K562 (cell line): ENCODE measurements around the gene ACOT7. TPM values are rescaled to one million over a fixed set of nuclear protein-coding genes. Genes with fewer than 3 reads are reported as not detected.

Experiments used
- ARID2 ChIP-seq: fragments of 450-650 bp; IDR thresholded peaks from 2 replicates; pipeline ENCODE4 v1.6.1; 2017; ENCODE audit warnings: antibody characterized with exemption, mild to moderate bottlenecking
- BRD9 ChIP-seq: fragments of 450-650 bp; IDR thresholded peaks from 2 replicates; pipeline ENCODE4 v1.6.1; 2018; ENCODE audit warnings: low read depth; ENCODE audit not compliant: partially characterized antibody
- CBX5 ChIP-seq: IDR thresholded peaks from 2 replicates; pipeline ENCODE4 v1.6.1; 2014; ENCODE audit warnings: low read depth, borderline replicate concordance
- CHCHD3 ChIP-seq: fragments of 250-450 bp; sonication (Bioruptor Pico); IDR thresholded peaks from 2 replicates; pipeline ENCODE4 v2.1.2; 2022; ENCODE audit warnings: mild to moderate bottlenecking
- CREB1 ChIP-seq, 2 experiments: sonication (generic) in 1 of 2; formaldehyde crosslinking in 1 of 2; IDR thresholded peaks; 2 replicates each; pipeline versions ENCODE4 v1.6.1 to v1.8.0; 2012 to 2022; ENCODE audit warnings: inconsistent platforms in 1 of 2, mild to moderate bottlenecking in 1 of 2, missing genetic modification reagents in 1 of 2, moderate library complexity in 1 of 2
- FOXK1 ChIP-seq: sonication (generic); formaldehyde crosslinking; IDR thresholded peaks from 2 replicates; pipeline ENCODE4 v1.8.0; 2022; ENCODE audit warnings: missing genetic modification reagents, mild to moderate bottlenecking, borderline replicate concordance
- GATAD2A ChIP-seq: fragments of 450-650 bp; IDR thresholded peaks from 2 replicates; pipeline ENCODE4 v1.6.1; 2017
- HDAC1 ChIP-seq, 2 experiments: fragments of 450-650 bp; IDR thresholded peaks; 2 replicates each; pipeline ENCODE4 v1.6.1; 2016 to 2017; ENCODE audit warnings: inconsistent platforms in 1 of 2, mild to moderate bottlenecking in 1 of 2, moderate library complexity in 1 of 2
- HOXB6 ChIP-seq: fragments of 250-450 bp; sonication (Bioruptor Pico); IDR thresholded peaks from 2 replicates; pipeline ENCODE4 v1.5.1; 2022; ENCODE audit warnings: mild to moderate bottlenecking, borderline replicate concordance
- JUN ChIP-seq, 2 experiments: sonication (generic) in 1 of 2; formaldehyde crosslinking in 1 of 2; IDR thresholded peaks; 2 replicates each; pipeline versions ENCODE4 v1.6.1 to v1.8.0; 2012 to 2022; ENCODE audit warnings: borderline replicate concordance in 2 of 2, mild to moderate bottlenecking in 2 of 2, improper control_type of control experiment in 1 of 2, low read depth in 1 of 2, low read length in 1 of 2, missing genetic modification reagents in 1 of 2
- MAFG ChIP-seq: fragments of 450-650 bp; conservative IDR thresholded peaks from 2 replicates; pipeline ENCODE4 v1.6.1; 2016; ENCODE audit warnings: missing genetic modification characterization, missing compliant biosample characterization
- MCM7 ChIP-seq, 2 experiments: fragments of 450-650 bp; IDR thresholded peaks; 2 replicates each; pipeline ENCODE4 v1.6.1; 2016 to 2018
- MTA3 ChIP-seq: fragments of 450-650 bp; formaldehyde crosslinking; IDR thresholded peaks from 2 replicates; pipeline ENCODE4 v1.6.1; 2017; ENCODE audit warnings: mild to moderate bottlenecking, borderline replicate concordance
- PCBP1 ChIP-seq: fragments of 200-400 bp; formaldehyde crosslinking; IDR thresholded peaks from 2 replicates; pipeline ENCODE4 v1.6.1; 2018; ENCODE audit warnings: mild to moderate bottlenecking, low read depth, low read length; ENCODE audit not compliant: poor library complexity, severe bottlenecking
- PTTG1 ChIP-seq: fragments of 450-650 bp; IDR thresholded peaks from 2 replicates; pipeline ENCODE4 v1.6.1; 2016; ENCODE audit warnings: low read depth, mild to moderate bottlenecking, missing genetic modification characterization, missing compliant biosample characterization
- RAD51 ChIP-seq: fragments of 450-650 bp; IDR thresholded peaks from 2 replicates; pipeline ENCODE4 v1.7.1; 2016; ENCODE audit warnings: low read depth, mild to moderate bottlenecking, borderline replicate concordance
- RBM14 ChIP-seq: fragments of 200-400 bp; formaldehyde crosslinking; IDR thresholded peaks from 2 replicates; pipeline ENCODE4 v1.6.1; 2018; ENCODE audit warnings: low read depth, mild to moderate bottlenecking, low read length, moderate library complexity, borderline replicate concordance; ENCODE audit not compliant: insufficient read depth
- RHOXF2B ChIP-seq: fragments of 250-450 bp; sonication (Bioruptor Pico); conservative IDR thresholded peaks from 2 replicates; pipeline ENCODE4 v1.5.1; 2021
- TRIM28 ChIP-seq: fragments of 450-650 bp; IDR thresholded peaks from 2 replicates; pipeline ENCODE4 v1.6.1; 2017
- XRCC4 ChIP-seq: IDR thresholded peaks from one replicate; pipeline ENCODE4 v1.6.1; 2011; ENCODE audit not compliant: insufficient read depth, insufficient read length; ENCODE audit errors: extremely low read depth
- ZNF561 ChIP-seq: fragments of 450-650 bp; formaldehyde crosslinking; conservative IDR thresholded peaks from 2 replicates; pipeline ENCODE4 v1.4.0; 2020; ENCODE audit warnings: mild to moderate bottlenecking, moderate library complexity
- polyA plus RNA-seq, 8 experiments: library from polyadenylated mRNA; depleted of rRNA in 4 of 8; stranded (reverse) in 5 of 8; unstranded in 3 of 8; fragments of >200 nt; fragmentation: Nextera tagmentation in 2 of 8; fragmentation: Illumina TruSeq in 1 of 8; extraction: Ambion mirVana in 2 of 8; extraction: Trizol in 1 of 8; gene quantifications; 2 replicates each; pipeline versions ENCODE4 v1.2.1 to v1.2.3, GENCODE V29; 2011 to 2014; ENCODE audit warnings: inconsistent platforms in 1 of 8, missing spikeins in 1 of 8
- total RNA-seq, 7 experiments: library from RNA; depleted of rRNA in 6 of 7; stranded (reverse); fragments of >200 nt in 6 of 7; fragmentation: Illumina TruSeq in 2 of 7; extraction: Trizol in 2 of 7; gene quantifications; 2 replicates each; pipeline versions ENCODE4 v1.2.1 to v1.2.3, GENCODE V29; 2011 to 2021; ENCODE audit warnings: low replicate concordance in 1 of 7
- TF ChIP-seq, protein P1 (sequence below), 2 experiments: fragments of 250-450 bp in 1 of 2; fragments of 450-650 bp in 1 of 2; sonication (Bioruptor Pico) in 1 of 2; IDR thresholded peaks; 2 replicates each; pipeline versions ENCODE4 v1.6.1 to v1.8.0; 2016 to 2021; ENCODE audit warnings: mild to moderate bottlenecking in 2 of 2, moderate library complexity in 2 of 2, missing compliant biosample characterization in 1 of 2, missing genetic modification characterization in 1 of 2
- TF ChIP-seq, protein P2 (sequence below): fragments of 450-650 bp; formaldehyde crosslinking; IDR thresholded peaks from 2 replicates; pipeline ENCODE4 v1.4.0; 2020; ENCODE audit warnings: mild to moderate bottlenecking, moderate library complexity
- TF ChIP-seq, protein P3 (sequence below): IDR thresholded peaks from 2 replicates; pipeline ENCODE4 v1.6.1; 2011; ENCODE audit not compliant: insufficient read length; ENCODE audit errors: extremely low read depth
- TF ChIP-seq, protein P4 (sequence below): sonication (generic); formaldehyde crosslinking; IDR thresholded peaks from 2 replicates; pipeline ENCODE4 v1.8.1; 2023; ENCODE audit warnings: mild to moderate bottlenecking, missing genetic modification reagents

ACOT7 gene
- total and polyA plus RNA-seq, 9 of the 15 experiments (the other 6 are each of a cell fraction or from before 2014, with no cell fraction given), result 7.0 to 92.6 (median 37.2) TPM

DNA sequence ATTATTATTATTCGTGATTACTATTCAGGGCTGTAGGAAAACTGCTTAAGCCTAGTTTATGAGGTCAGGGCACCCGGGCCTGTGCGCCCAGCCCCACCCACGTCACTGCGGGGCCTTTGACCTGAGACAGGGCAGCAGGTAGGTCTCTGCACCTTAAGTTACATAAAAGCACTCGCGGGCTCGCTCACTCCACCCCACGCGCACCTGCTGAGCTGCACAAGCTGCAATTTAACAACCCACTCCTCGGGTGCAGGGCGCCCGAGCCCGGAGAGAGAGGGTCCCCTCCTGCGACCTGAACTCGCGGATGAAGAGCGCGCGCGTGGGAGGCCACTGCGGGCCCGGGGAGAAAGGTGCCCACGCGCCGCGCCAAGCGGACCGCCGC lies 158.3 kb downstream of the ACOT7 start (continued):
- TF ChIP-seq, protein P1, sequence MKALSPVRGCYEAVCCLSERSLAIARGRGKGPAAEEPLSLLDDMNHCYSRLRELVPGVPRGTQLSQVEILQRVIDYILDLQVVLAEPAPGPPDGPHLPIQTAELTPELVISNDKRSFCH (CRISPR knock-in tag; IDR thresholded peaks at IDR 0.05), result no peak
- TF ChIP-seq, protein P1 (tag; IDR thresholded peaks at IDR 0.05), result no peak
- TF ChIP-seq MTA3 (no peak; the same call in 1 of the 2 replicates), HDAC1 (IDR thresholded peaks at IDR 0.05) (no peak), BRD9 (no peak), RHOXF2B (CRISPR knock-in tag) (no peak), CREB1 (IDR thresholded peaks at IDR 0.05) (no peak), CREB1 (CRISPR knock-in tag; IDR thresholded peaks at IDR 0.05) (peak; percentile 52; the same call in 1 of the 2 replicates), ARID2 (no peak), MCM7 (IDR thresholded peaks at IDR 0.05) (no peak), PCBP1 (no peak), XRCC4 (no peak), JUN (IDR thresholded peaks at IDR 0.05; ENCODE audit: borderline replicate concordance, low read depth, low read length) (no peak), JUN (CRISPR knock-in tag; IDR thresholded peaks at IDR 0.05; ENCODE audit: borderline replicate concordance) (peak; percentile 5; the same call in 1 of the 2 replicates), GATAD2A (no peak), PTTG1 (tag) (no peak), HOXB6 (CRISPR knock-in tag) (no peak), RAD51 (no peak), MAFG (tag) (no peak), TRIM28 (no peak), RBM14 (no peak), CHCHD3 (no peak), CBX5 (no peak), FOXK1 (CRISPR knock-in tag) (no peak), ZNF561 (CRISPR knock-in tag) (no peak)
- TF ChIP-seq, protein P2, sequence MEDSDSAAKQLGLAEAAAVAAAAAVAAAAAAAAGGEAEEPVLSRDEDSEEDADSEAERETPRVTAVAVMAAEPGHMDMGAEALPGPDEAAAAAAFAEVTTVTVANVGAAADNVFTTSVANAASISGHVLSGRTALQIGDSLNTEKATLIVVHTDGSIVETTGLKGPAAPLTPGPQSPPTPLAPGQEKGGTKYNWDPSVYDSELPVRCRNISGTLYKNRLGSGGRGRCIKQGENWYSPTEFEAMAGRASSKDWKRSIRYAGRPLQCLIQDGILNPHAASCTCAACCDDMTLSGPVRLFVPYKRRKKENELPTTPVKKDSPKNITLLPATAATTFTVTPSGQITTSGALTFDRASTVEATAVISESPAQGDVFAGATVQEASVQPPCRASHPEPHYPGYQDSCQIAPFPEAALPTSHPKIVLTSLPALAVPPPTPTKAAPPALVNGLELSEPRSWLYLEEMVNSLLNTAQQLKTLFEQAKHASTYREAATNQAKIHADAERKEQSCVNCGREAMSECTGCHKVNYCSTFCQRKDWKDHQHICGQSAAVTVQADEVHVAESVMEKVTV, result no peak
- TF ChIP-seq, protein P3, sequence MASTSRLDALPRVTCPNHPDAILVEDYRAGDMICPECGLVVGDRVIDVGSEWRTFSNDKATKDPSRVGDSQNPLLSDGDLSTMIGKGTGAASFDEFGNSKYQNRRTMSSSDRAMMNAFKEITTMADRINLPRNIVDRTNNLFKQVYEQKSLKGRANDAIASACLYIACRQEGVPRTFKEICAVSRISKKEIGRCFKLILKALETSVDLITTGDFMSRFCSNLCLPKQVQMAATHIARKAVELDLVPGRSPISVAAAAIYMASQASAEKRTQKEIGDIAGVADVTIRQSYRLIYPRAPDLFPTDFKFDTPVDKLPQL, result no peak
- TF ChIP-seq, protein P4, sequence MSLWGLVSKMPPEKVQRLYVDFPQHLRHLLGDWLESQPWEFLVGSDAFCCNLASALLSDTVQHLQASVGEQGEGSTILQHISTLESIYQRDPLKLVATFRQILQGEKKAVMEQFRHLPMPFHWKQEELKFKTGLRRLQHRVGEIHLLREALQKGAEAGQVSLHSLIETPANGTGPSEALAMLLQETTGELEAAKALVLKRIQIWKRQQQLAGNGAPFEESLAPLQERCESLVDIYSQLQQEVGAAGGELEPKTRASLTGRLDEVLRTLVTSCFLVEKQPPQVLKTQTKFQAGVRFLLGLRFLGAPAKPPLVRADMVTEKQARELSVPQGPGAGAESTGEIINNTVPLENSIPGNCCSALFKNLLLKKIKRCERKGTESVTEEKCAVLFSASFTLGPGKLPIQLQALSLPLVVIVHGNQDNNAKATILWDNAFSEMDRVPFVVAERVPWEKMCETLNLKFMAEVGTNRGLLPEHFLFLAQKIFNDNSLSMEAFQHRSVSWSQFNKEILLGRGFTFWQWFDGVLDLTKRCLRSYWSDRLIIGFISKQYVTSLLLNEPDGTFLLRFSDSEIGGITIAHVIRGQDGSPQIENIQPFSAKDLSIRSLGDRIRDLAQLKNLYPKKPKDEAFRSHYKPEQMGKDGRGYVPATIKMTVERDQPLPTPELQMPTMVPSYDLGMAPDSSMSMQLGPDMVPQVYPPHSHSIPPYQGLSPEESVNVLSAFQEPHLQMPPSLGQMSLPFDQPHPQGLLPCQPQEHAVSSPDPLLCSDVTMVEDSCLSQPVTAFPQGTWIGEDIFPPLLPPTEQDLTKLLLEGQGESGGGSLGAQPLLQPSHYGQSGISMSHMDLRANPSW (CRISPR knock-in tag), result 0 out of 2 replicates have a peak, but pooled peaks have one; percentile 63
